Measurements from ENCODE around the gene KEL.

DNA sequence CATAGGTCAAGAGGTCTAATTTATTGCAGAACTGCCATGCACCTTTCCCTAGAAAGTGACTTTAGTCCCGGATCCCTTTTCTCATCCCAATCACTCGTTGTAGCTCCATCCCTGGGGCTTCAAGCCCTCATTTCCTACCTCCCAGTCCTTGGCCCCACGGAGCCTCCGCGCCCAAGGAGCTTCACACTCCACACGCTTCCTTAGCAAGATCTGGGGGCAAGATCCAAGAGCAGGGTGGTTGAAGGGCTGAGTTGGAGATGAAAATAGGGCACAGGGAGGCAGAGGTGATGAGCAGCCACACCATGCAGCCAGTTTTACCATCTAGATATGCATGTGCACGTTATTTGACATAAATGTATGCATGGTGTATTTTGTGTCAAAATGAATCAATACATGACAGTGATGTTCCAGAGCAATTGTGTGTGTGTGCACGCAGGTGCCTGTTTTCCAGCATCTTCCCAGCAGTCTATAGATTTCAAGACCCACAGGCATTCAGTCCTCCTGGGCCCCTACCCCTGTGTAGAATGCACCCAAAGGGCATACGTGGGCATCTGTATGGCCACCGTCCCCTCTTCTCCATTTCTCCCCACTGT lies 70.6 kb downstream of the KEL start:
- TF ChIP-seq TCF7L2 (IDR thresholded peaks at IDR 0.05; ENCODE audit: borderline replicate concordance, extremely low read depth, insufficient read depth, insufficient read length) (no peak), CTCF (IDR thresholded peaks at IDR 0.05 in 2 of 3, conservative IDR thresholded peaks at IDR 0.05 in 1 of 3; ENCODE audit: borderline replicate concordance in 1 of 3, insufficient read depth in 1 of 3, low read depth in 2 of 3, low read length in 2 of 3) (no peak), EGR1 (IDR thresholded peaks at IDR 0.05; ENCODE audit: low read depth) (no peak), EZH2phosphoT487 (IDR thresholded peaks at IDR 0.05; ENCODE audit: borderline replicate concordance) (no peak), SP1 (IDR thresholded peaks at IDR 0.05; ENCODE audit: low read depth) (no peak), YY1 (IDR thresholded peaks at IDR 0.05; ENCODE audit: extremely low read depth, insufficient replicate concordance, low read depth, low read length) (no peak), POLR2A (IDR thresholded peaks at IDR 0.05; ENCODE audit: borderline replicate concordance, extremely low read depth, insufficient read depth, insufficient read length) (no peak), ZBTB33 (IDR thresholded peaks at IDR 0.05; ENCODE audit: extremely low read depth, insufficient replicate concordance, low read length) (no peak)
- TF ChIP-seq, protein P1, sequence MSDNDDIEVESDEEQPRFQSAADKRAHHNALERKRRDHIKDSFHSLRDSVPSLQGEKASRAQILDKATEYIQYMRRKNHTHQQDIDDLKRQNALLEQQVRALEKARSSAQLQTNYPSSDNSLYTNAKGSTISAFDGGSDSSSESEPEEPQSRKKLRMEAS (IDR thresholded peaks at IDR 0.05) = no peak

All from HCT116 (cell line).